Measurements from ENCODE around the gene NEURL1B. TPM values are rescaled to one million over a fixed set of nuclear protein-coding genes. Genes with fewer than 3 reads are reported as not detected.

NEURL1B gene
- total and polyA plus RNA-seq, 4 donors, result 1.5 to 10.0 (median 5.5) TPM

GRCh38 chr5:172630082-172630481, 11.0 kb upstream of the NEURL1B start (continued):
- TF ChIP-seq ZBTB33 (IDR thresholded peaks at IDR 0.05) (no peak), JUND (IDR thresholded peaks at IDR 0.05) (no peak)

GRCh38 chr5:172630482-172630881, 10.6 kb upstream of the NEURL1B start:
- DNase-seq (ENCODE audit: low spot score), result no peak
- Histone ChIP-seq H3K4me1 (ENCODE audit: control insufficient read depth in 4 of 4, insufficient read depth in 4 of 4, low read length in 3 of 4) (no peaks in the 10 kb centered on the region), H3K27ac (ENCODE audit: low read depth in 1 of 2, low read length in 2 of 2) (no peak overlapping the region), H3K27me3 (ENCODE audit: control insufficient read depth in 4 of 4, insufficient read depth in 4 of 4, low read length in 3 of 4) (no peaks in the 10 kb centered on the region), H3K9me3 (ENCODE audit: control insufficient read depth in 4 of 4, low read length in 3 of 4) (no peaks in the 10 kb centered on the region), H3K9ac (ENCODE audit: low read depth in 1 of 2, low read length in 2 of 2) (no peak overlapping the region), H3K4me3 (ENCODE audit: low read depth in 1 of 3, low read length in 3 of 3) (no peak overlapping the region), H3K36me3 (ENCODE audit: control insufficient read depth in 4 of 4, insufficient read depth in 3 of 4, low read depth in 1 of 4, low read length in 3 of 4) (no peaks in the 10 kb centered on the region)
- WGBS, result 96% methylated on average over 6 of the region's 6 CpGs
- no peak for TF ChIP-seq TAF1 (conservative IDR thresholded peaks at IDR 0.05)
- TF ChIP-seq HNF4A (conservative IDR thresholded peaks at IDR 0.05), result no peak
- no peak for TF ChIP-seq REST (IDR thresholded peaks at IDR 0.05)
- no peak for TF ChIP-seq CTCF (IDR thresholded peaks at IDR 0.05; ENCODE audit: low read depth, low read length, missing input control)
- TF ChIP-seq NR2F2 (IDR thresholded peaks at IDR 0.05), result no peak

GRCh38 chr5:172630986-172631385, 10.1 kb upstream of the NEURL1B start:
- H3K9ac ChIP-seq (ENCODE audit: low read depth in 1 of 2, low read length in 2 of 2), result no peak overlapping the region
- H3K9me3 ChIP-seq (ENCODE audit: control insufficient read depth in 4 of 4, low read length in 3 of 4), result no peaks in the 10 kb centered on the region
- no peaks in the 10 kb centered on the region for H3K36me3 ChIP-seq (ENCODE audit: control insufficient read depth in 4 of 4, insufficient read depth in 3 of 4, low read depth in 1 of 4, low read length in 3 of 4)
- H3K4me3 ChIP-seq (ENCODE audit: low read depth in 1 of 3, low read length in 3 of 3), result no peak overlapping the region
- 75% methylated on average over 6 of the region's 6 CpGs for WGBS
- no peak overlapping the region for H3K27ac ChIP-seq (ENCODE audit: low read depth in 1 of 2, low read length in 2 of 2)
- H3K4me1 ChIP-seq (ENCODE audit: control insufficient read depth in 4 of 4, insufficient read depth in 4 of 4, low read length in 3 of 4), result no peaks in the 10 kb centered on the region
- no peaks in the 10 kb centered on the region for H3K27me3 ChIP-seq (ENCODE audit: control insufficient read depth in 4 of 4, insufficient read depth in 4 of 4, low read length in 3 of 4)
- no peak for DNase-seq (ENCODE audit: low spot score)
- TF ChIP-seq RAD21 (IDR thresholded peaks at IDR 0.05), result no peak
- TF ChIP-seq SP1 (IDR thresholded peaks at IDR 0.05), result no peak
- no peak for TF ChIP-seq EGR1 (IDR thresholded peaks at IDR 0.05; ENCODE audit: low read depth in 2 of 2)
- TF ChIP-seq NR2F2 (IDR thresholded peaks at IDR 0.05), result no peak
- no peak for TF ChIP-seq GABPA (IDR thresholded peaks at IDR 0.05 in 1 of 2, conservative IDR thresholded peaks at IDR 0.05 in 1 of 2)
- no peak for TF ChIP-seq TAF1 (conservative IDR thresholded peaks at IDR 0.05)
- no peak for TF ChIP-seq FOXA1 (IDR thresholded peaks at IDR 0.05)
- TF ChIP-seq MAX (IDR thresholded peaks at IDR 0.05), result no peak
- no peak for TF ChIP-seq YY1 (IDR thresholded peaks at IDR 0.05)
- TF ChIP-seq ATF3 (IDR thresholded peaks at IDR 0.05), result no peak
- TF ChIP-seq REST (IDR thresholded peaks at IDR 0.05), result no peak
- no peak for TF ChIP-seq ZBTB33 (IDR thresholded peaks at IDR 0.05)
